Cardiac muscle cell (in vitro differentiated cells and primary cell): Measurements from ENCODE around the gene HOXA7. TPM values are rescaled to one million over a fixed set of nuclear protein-coding genes. Genes with fewer than 3 reads are reported as not detected.

Source experiments
- DNase-seq, 2 donors: peaks; one replicate each; pipeline versions ENCODE4 v3.0.0 to v3.0.0-alpha.2; 2010 to 2017; ENCODE audit warnings: low read depth in 1 of 2, low spot score in 1 of 2
- H3K27ac ChIP-seq: fragments of 200-600 bp; sonication (generic); 2 replicates; pipeline ENCODE4 v1.5.1; 2016
- H3K27me3 ChIP-seq: fragments of 200-600 bp; sonication (generic); 2 replicates; pipeline ENCODE4 v1.6.0; 2016; ENCODE audit warnings: control low read depth
- H3K36me3 ChIP-seq: fragments of 200-600 bp; sonication (generic); 2 replicates; pipeline ENCODE4 v1.5.1; 2016; ENCODE audit warnings: control low read depth
- H3K4me1 ChIP-seq: fragments of 200-600 bp; sonication (generic); 2 replicates; pipeline ENCODE4 v1.8.1; 2017; ENCODE audit warnings: low read depth, mild to moderate bottlenecking, mixed run types
- H3K4me3 ChIP-seq: fragments of 200-600 bp; sonication (generic); 2 replicates; pipeline ENCODE4 v1.5.1; 2016; ENCODE audit warnings: mild to moderate bottlenecking
- H3K9me3 ChIP-seq: fragments of 200-600 bp; sonication (generic); 2 replicates; pipeline ENCODE4 v1.5.1; 2017; ENCODE audit warnings: low read depth, mild to moderate bottlenecking, control low read depth
- polyA plus RNA-seq: library from polyadenylated mRNA; unstranded; fragments of >200 nt; fragmentation: Nextera tagmentation; extraction: Ambion mirVana; gene quantifications from 2 replicates; pipeline ENCODE4 v1.2.1, GENCODE V29; 2016
- total RNA-seq: library from RNA; depleted of rRNA; stranded (reverse); fragments of >200 nt; gene quantifications from 2 replicates; pipeline ENCODE4 v1.2.3, GENCODE V29; 2016
- TF ChIP-seq, protein P1 (sequence below): IDR thresholded peaks from 2 replicates; pipeline ENCODE4 v1.5.1; 2012; ENCODE audit warnings: low read depth, mild to moderate bottlenecking, low read length

The HOXA7 gene
- total and polyA plus RNA-seq, 2 experiments from 2014 or later, result not detected

DNA sequence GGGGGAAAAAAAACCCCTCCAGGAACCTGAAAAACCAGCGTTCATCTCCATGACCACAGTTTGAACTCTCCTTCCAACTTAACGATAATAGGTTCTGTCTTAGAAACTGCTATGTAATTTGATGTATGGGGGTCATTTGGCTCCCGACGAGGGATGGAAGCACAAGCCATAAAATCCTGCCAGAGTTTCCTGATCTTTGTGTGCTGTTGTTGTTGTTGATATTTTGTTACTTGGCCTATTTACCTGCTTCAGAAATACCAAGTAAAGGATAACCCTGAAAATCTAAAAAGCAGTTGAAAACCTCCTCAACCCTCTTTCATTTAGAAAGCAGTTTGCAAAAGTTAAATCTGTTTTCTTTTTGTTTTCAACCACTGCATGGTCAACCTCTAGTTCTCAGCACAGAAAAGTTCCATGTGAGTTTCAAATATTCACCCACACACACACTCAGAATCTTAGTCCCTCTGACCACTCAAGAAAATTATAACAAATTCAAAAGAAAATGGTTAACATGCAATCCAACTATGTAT lies 44.7 kb downstream of the HOXA7 start:
- Histone ChIP-seq H3K27ac (no peak overlapping the region), H3K9me3 (no peaks in the 10 kb centered on the region), H3K27me3 (peaks cover 100% of the 10 kb centered on the region), H3K4me3 (no peak overlapping the region), H3K4me1 (peaks cover 17% of the 10 kb centered on the region), H3K36me3 (no peaks in the 10 kb centered on the region)
- no peak for DNase-seq
- TF ChIP-seq, protein P1, sequence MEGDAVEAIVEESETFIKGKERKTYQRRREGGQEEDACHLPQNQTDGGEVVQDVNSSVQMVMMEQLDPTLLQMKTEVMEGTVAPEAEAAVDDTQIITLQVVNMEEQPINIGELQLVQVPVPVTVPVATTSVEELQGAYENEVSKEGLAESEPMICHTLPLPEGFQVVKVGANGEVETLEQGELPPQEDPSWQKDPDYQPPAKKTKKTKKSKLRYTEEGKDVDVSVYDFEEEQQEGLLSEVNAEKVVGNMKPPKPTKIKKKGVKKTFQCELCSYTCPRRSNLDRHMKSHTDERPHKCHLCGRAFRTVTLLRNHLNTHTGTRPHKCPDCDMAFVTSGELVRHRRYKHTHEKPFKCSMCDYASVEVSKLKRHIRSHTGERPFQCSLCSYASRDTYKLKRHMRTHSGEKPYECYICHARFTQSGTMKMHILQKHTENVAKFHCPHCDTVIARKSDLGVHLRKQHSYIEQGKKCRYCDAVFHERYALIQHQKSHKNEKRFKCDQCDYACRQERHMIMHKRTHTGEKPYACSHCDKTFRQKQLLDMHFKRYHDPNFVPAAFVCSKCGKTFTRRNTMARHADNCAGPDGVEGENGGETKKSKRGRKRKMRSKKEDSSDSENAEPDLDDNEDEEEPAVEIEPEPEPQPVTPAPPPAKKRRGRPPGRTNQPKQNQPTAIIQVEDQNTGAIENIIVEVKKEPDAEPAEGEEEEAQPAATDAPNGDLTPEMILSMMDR, result no peak

DNA sequence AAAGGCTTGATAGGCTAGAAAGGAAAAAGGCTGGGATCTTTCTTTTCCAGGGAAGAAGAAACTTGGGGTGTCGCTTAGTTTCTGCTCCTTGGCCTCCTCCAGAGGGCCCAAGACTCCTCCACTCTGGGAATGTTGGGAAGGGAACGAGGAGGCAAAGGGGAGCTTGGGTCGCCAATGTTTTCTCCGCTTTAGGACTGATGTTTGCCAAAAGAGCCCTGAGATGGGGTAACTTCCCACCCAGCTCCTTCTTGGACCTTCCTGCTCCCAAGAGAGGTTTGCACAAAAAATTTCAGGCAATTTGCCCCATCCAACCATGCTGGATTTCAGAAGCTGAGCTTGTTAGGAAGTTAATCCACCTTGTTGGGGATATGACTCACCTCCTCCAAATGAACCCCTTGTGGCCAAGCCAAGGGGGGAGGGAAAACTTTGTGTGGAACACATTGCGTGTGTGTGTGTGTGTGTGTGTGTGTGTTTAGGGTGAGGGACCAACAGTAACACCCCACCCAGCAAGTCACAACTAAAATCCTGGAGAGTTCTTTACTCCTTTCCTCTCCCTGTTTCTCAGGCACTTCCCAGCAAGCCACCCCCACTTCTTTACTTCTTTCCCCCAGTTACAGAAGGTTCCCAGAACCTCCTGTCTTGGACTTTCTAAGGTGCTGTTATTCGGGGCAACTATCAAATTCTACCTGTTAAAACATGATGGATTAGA lies 45.3 kb downstream of the HOXA7 start:
- Histone ChIP-seq H3K4me1 (peaks cover 19% of the 10 kb centered on the region), H3K27ac (no peak overlapping the region), H3K27me3 (peaks cover 100% of the 10 kb centered on the region), H3K36me3 (no peaks in the 10 kb centered on the region), H3K9me3 (no peaks in the 10 kb centered on the region), H3K4me3 (no peak overlapping the region)
- TF ChIP-seq, protein P1, result no peak
- DNase-seq, result no peak

DNA sequence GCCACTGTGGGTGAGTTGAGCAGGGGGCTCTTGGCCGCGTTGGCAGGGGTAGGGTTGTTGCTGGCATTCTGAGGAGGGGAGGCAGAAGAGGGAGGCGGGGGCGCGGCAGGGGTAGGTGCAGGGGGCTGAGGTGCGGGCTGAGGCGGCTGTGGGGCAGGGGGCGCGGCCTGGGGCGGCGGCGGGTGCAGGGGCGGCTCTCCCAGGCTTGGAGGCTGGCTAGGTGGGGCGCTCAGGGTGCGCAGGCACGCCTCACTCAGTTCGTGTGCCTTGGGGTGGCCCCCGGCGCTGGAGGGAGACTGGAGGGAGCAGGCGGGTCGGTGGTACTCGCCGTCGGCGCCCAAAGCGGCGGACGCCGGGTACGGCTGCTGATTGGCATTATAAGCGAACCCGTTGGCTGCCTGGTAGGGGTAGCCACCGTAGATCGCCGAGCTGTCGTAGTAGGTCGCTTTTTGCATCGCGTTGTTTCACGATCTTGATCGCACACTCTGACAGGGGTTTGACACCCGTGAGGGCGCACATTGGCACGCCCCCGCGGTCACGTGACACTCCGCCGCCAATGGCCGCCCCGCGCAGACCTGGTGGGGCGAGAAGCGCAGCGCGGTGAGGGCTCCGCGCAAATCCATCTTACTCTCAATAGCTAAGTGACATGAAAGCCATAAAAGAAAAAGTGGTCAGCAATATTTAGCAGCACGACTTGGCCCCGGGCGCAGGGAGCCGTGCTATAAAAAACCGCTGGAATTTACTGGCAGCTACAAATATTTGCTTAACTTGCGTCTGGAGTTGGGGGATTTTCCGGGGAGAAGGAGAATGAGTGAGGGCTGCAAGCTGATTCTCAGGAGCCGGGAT lies 46.1 kb downstream of the HOXA7 start:
- H3K36me3 ChIP-seq, result no peaks in the 10 kb centered on the region
- DNase-seq, result no peak
- H3K27ac ChIP-seq, result no peak overlapping the region
- peaks cover 19% of the 10 kb centered on the region for H3K4me1 ChIP-seq
- peaks cover 100% of the 10 kb centered on the region for H3K27me3 ChIP-seq
- no peaks in the 10 kb centered on the region for H3K9me3 ChIP-seq
- TF ChIP-seq, protein P1, result no peak
- H3K4me3 ChIP-seq, result no peak overlapping the region

DNA sequence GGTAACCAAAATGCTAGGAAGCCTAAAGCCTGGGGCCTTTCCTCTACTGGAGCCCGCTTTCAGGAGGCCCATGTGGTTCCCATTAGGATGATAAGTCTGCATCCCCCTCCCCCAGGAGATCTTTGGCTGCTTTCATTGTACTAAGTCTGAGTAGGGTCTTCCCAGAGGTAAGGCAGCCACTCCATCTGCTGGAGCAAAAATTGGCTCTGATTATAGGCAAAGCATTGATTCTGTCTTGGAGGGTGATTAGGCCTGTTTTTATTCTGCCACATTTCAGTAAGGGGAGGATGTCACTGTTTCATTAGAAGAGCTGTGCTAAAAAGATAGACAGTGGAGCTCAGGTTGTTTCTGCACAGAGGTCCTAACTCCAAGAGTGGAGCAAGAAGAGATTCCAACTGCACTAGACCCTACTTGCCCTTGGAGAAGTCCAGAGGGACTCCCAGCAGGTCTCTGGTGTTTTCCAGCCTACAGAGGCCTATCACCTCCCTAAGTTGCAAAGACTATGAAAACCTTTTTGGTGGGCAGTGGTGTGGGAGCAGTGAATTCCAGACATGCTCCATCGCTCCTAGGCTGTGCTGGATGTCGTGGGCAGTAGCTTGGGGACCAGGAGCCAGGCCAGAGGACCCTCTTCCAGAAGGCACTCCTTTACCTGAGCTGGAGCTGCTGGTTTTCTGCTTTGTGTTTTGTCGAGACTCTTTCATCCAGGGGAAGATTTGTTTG lies 46.8 kb downstream of the HOXA7 start:
- Histone ChIP-seq H3K4me3 (no peak overlapping the region), H3K27me3 (peaks cover 100% of the 10 kb centered on the region), H3K4me1 (peaks cover 19% of the 10 kb centered on the region), H3K9me3 (no peaks in the 10 kb centered on the region), H3K36me3 (no peaks in the 10 kb centered on the region), H3K27ac (no peak overlapping the region)
- TF ChIP-seq, protein P1, result no peak
- DNase-seq, result no peak

DNA sequence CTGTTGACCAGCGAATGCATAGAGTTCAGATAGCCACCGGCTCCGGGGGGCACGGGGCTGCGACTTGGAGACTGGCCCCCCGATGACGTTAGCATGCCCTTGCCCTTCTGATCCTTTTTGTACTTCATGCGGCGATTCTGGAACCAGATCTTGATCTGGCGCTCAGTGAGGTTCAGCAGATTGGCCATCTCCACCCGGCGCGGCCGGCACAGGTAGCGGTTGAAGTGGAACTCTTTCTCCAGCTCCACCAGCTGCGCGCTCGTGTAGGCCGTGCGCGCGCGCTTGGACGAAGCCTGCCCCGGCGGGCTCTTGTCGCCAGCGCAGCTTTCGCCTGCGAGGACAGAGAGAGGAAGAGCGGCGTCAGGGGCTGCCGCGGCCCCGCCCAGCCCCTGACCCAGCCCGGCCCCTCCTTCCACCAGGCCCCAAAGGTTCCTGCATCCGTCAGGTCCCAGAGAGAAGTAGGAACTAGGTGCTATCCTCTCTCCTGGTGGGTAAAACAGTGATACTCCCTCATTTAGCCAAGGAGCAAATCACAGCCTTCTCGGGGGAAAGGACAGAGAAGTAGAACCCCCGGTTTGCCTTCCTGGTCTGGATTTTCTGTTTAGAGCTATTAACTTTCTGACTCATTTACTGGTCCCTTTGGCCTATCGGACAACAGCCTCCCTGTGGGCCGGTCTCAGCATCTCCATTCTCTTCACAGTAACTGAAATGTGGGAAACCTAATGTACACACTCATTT lies 47.9 kb downstream of the HOXA7 start:
- Histone ChIP-seq H3K9me3 (no peaks in the 10 kb centered on the region), H3K4me1 (peaks cover 14% of the 10 kb centered on the region), H3K36me3 (no peaks in the 10 kb centered on the region), H3K4me3 (no peak overlapping the region), H3K27me3 (peaks cover 100% of the 10 kb centered on the region), H3K27ac (no peak overlapping the region)
- TF ChIP-seq, protein P1, result no peak
- DNase-seq, result peak in 1 of 2 donors; percentile 39
